Pons (tissue), 1 donor: ENCODE results near the gene PTPRE.

Source experiments
- DNase-seq: peaks from one replicate; pipeline ENCODE4 v3.0.0-alpha.2; 2016; ENCODE audit warnings: low spot score

The PTPRE gene

DNA sequence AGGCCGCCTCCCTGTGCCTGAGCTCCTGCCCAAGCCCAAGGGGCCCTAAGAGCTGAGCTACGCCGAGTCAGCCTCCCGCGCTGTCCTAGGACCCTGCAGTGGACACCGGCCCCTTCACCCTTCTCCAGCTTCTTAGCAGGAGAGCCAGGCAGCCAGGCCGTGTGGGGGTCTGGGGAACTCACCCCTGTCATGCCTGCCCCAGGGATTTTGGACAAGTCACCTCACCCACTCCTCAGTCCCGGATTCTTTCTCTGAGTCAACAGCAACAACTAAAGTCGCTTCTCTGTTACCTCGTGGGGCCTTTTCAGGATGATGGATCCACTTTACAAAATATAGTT, 140.0 kb downstream of the PTPRE start:
- DNase-seq: no peak

DNA sequence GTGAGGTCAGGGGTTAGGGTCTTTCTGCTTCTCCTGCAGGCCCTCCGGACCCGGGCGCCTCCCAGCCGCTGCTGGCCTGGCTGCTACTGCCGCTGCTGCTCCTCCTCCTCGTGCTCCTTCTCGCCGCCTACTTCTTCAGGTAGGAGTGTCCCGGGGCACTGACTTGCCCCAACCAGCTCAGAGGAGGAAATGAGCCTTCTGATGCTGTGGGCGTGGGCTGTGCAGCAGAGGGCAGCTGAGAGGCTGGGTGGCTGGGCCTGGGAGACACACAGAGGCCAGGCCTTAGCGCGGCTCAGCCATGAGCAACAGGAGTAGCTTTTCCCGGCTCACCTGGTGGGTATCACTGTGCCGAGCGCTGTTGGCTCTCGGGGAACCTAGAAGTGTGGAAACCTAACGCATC, 140.4 kb downstream of the PTPRE start:
- DNase-seq: peak; percentile 73

DNA sequence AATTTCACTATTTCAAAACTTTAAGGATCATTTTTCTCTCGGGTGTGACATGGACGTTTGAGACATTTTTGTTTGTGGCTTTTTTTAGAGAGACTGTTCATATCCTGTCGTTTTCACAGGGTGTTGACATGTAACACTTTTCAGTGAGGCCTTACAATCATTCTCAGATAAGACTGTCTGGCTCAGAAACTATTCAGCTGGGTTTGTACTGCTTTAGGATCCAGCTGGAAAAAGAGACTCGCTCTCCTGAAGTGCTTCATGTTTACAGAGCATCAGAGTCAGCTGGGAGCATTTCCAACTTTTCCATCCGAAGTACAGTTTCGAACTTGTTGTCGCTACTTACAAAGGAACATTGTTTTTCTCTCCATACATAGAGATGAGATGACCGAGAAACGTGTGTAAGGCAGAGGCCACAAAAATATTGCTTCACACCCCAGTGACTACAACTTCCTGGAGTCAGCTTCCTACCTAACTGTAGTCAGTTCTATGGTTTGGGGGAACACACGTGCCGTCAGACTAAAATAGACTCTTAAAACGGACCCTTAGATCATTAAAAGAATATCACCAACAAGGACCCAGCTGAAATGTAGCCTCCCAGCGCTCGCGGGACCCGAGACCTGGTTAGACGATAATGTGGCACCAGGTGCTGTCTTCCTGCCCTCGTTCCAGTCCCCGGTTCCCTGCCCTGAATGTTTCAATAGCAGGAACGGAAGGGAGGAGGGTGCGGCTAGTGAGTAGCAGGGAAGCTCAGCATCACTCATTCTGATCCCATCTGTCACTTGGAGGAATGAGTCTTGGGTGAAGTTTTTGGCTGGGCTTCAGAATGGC, 141.3 kb downstream of the PTPRE start:
- peak; percentile 85 for DNase-seq

GRCh38 chr10:128048819-128049210, 141.9 kb downstream of the PTPRE start:
- DNase-seq: no peak

DNA sequence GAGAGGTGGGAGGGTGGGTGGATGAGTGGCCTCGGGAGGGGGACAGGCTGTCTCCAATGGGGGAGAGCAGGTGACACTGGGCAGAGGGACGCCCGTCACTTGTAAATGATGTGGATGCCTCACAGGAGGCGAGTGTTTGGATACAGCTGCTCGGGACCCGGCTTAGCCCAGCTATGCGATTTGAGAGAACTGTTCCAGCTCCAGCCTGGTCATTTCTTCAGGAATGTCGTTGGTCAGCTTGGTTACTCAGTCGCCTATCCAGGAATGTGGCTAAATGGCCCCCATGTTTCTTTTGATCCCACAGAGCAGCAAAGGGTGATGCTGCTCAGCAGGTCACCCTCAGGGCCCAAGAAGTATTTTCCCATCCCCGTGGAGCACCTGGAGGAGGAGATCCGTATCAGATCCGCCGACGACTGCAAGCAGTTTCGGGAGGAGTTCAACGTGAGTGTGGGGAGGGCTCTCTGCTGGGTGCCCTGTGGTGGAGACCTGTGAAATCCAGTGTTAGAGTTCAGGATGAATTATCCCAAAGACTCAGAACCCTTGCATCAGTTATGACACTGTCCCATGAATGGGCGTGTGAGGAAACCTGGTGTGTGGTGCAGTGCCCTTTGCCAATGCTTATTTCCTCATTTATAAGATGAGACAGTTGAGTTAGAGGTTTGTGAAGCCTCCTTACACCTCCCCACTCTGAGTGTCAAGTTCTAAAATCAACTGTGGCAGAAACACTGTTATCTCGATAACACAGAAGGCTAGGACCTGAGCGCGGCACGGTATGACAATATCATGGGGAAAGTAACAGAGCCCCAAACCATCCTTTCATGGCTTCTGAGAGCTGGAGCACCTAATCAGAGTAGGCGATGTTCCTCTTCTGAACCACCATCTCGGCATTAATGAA, 142.6 kb downstream of the PTPRE start:
- no peak for DNase-seq

DNA sequence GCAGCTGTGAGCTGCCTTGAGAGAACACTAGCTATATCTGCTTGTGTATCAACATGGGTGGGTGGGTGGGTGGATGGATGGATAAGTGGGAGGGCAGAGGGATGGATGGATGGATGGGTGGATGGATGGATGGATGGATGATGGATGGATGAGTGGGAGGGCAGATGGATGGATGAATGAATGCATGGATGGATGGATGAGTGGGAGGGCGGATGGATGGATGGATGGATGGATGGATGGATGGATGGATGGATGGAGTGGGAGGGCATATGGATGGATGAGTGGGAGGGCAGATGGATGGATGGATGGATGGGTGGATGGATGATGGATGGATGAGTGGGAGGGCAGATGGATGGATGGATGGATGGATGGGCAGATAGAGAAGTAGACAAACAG, 143.2 kb downstream of the PTPRE start:
- DNase-seq: no peak

GRCh38 chr10:128050936-128051335, 144.0 kb downstream of the PTPRE start:
- peak; percentile 60 for DNase-seq

- DNase-seq: no peak
Observed at GRCh38 chr10:128051548-128051947, 144.6 kb downstream of the PTPRE start.

- no peak for DNase-seq
Observed at GRCh38 chr10:128052696-128053095, 145.8 kb downstream of the PTPRE start.

- no peak for DNase-seq
Observed at GRCh38 chr10:128053356-128053755, 146.5 kb downstream of the PTPRE start.

GRCh38 chr10:128054163-128054970, 147.5 kb downstream of the PTPRE start:
- DNase-seq: peak; percentile 51

- DNase-seq: no peak
Observed at GRCh38 chr10:128055061-128055868, 148.4 kb downstream of the PTPRE start.

DNA sequence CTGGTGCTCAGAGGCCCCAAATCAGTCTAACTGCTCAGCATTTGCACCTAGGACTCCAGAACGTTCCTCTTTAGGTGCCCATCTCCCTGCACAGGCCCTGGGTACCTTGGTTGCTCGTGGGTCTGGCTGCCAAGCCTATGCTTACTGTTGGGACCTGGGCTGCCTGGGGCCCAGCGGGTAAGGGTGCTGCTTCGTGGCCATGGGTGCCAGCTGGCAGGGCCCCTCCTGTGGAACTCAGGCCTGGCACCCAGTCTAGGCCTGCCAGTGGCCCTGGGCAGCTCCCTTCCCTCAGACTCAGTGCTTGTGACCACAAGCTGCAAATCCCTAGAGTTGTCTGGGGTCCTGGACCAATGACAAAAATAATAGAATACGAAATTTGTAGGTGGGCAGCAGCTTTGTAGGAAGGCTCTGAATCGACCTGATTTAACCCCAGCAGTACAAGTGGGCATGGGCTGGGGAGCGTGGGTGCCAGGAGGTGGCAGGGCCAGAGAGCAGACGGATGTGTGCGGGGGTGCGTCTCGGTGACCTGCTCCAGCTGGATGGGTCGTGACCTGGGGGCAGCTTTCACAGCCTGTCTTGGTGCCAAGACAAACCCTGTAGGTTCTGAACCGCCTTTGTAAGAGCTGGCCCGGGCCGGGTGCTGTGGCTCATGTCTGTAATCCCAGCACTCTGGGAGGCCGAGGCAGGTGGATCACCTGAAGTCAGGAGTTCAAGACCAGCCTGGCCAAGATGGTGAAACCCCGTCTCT, 149.6 kb downstream of the PTPRE start:
- no peak for DNase-seq

- DNase-seq: no peak
Observed at GRCh38 chr10:128058106-128058749, 151.3 kb downstream of the PTPRE start.

- DNase-seq: no peak
Observed at GRCh38 chr10:128058750-128059134, 151.8 kb downstream of the PTPRE start.

- DNase-seq: no peak
Observed at GRCh38 chr10:128059266-128059981, 152.5 kb downstream of the PTPRE start.

- DNase-seq: no peak
Observed at GRCh38 chr10:128059982-128060293, 153.0 kb downstream of the PTPRE start.

GRCh38 chr10:128060341-128061250, 153.7 kb downstream of the PTPRE start:
- no peak for DNase-seq
